IMR-90 (cell line): ENCODE data around the gene PSMG1. TPM values are rescaled to one million over a fixed set of nuclear protein-coding genes. Genes with fewer than 3 reads are reported as not detected.

ENCODE experiments used
- ATAC-seq: fragments of 200-7000 bp; cut with Tn5 transposase; 2 replicates; pipeline ENCODE4 v1.9.1; 2020; ENCODE audit warnings: low read depth, mild to moderate bottlenecking, moderate library complexity
- BruUV-seq: library from RNA; stranded (reverse); fragments of 400-500 nt; replicated peaks from 2 replicates; lab custom pipeline; 2021; lab: Mats Ljungman, UMichigan
- CTCF ChIA-PET: fragments of 300-600 bp; formaldehyde crosslinking; extraction: SDS; loops from one replicate; lab custom pipeline; 2021; ENCODE audit warnings: antibody characterized with exemption; lab: Yijun Ruan, JAX
- POLR2A ChIA-PET: fragments of 300-600 bp; sonication (Branson Sonifier 250); formaldehyde crosslinking; loops from one replicate; lab custom pipeline; 2022; ENCODE audit warnings: antibody characterized with exemption; ENCODE audit not compliant: unreplicated experiment; lab: Charles Lee
- DNase-seq: peaks from one replicate; pipeline ENCODE4 v3.0.0; 2013
- H2AFZ ChIP-seq: replicated peaks from 2 replicates; pipeline ENCODE3; 2013; ENCODE audit warnings: low read length, mild to moderate bottlenecking; ENCODE audit not compliant: poor library complexity
- H2AK5ac ChIP-seq: 2 replicates; pipeline ENCODE4 v1.6.1; 2013; ENCODE audit warnings: low read depth, low read length, inconsistent platforms
- H2AK9ac ChIP-seq: replicated peaks from 2 replicates; pipeline ENCODE3; 2013; ENCODE audit warnings: mild to moderate bottlenecking, low read depth, low read length, moderate library complexity; ENCODE audit not compliant: poor library complexity
- H2BK120ac ChIP-seq: 2 replicates; pipeline ENCODE4 v1.6.1; 2013; ENCODE audit warnings: low read depth, low read length, inconsistent platforms
- H2BK15ac ChIP-seq: 3 replicates; pipeline ENCODE4 v1.6.1; 2013; ENCODE audit warnings: low read depth, low read length, inconsistent platforms
- H2BK20ac ChIP-seq: 2 replicates; pipeline ENCODE4 v1.6.1; 2013; ENCODE audit warnings: low read depth, mild to moderate bottlenecking, inconsistent platforms, low read length, moderate library complexity
- H2BK5ac ChIP-seq: 2 replicates; pipeline ENCODE4 v1.6.1; 2013; ENCODE audit warnings: mild to moderate bottlenecking, low read depth, low read length, inconsistent platforms; ENCODE audit not compliant: poor library complexity, severe bottlenecking
- H3K14ac ChIP-seq: replicated peaks from 2 replicates; pipeline ENCODE4 v1.6.1; 2013; ENCODE audit warnings: low read depth, low read length, inconsistent platforms
- H3K18ac ChIP-seq: 2 replicates; pipeline ENCODE4 v1.6.1; 2013; ENCODE audit warnings: low read depth, low read length, control low read depth
- H3K23ac ChIP-seq: 2 replicates; pipeline ENCODE4 v1.6.1; 2013; ENCODE audit warnings: low read depth, low read length, inconsistent platforms
- H3K27ac ChIP-seq: 2 replicates; pipeline ENCODE4 v1.5.1; 2013; ENCODE audit warnings: mild to moderate bottlenecking, control low read depth, low read length; ENCODE audit not compliant: insufficient read depth
- H3K27me3 ChIP-seq: 2 replicates; pipeline ENCODE4 v1.6.1; 2013; ENCODE audit warnings: low read length; ENCODE audit not compliant: control insufficient read depth, insufficient read depth
- H3K36me3 ChIP-seq: 2 replicates; pipeline ENCODE4 v1.6.1; 2013; ENCODE audit warnings: low read length, mixed read lengths; ENCODE audit not compliant: control insufficient read depth, insufficient read depth
- H3K4ac ChIP-seq: 2 replicates; pipeline ENCODE4 v1.6.1; 2013; ENCODE audit warnings: low read depth, low read length, inconsistent platforms
- H3K4me1 ChIP-seq: 2 replicates; pipeline ENCODE4 v1.6.1; 2013; ENCODE audit warnings: low read length, mixed read lengths; ENCODE audit not compliant: control insufficient read depth, insufficient read depth
- H3K4me2 ChIP-seq: 2 replicates; pipeline ENCODE4 v1.6.1; 2013; ENCODE audit warnings: low read depth, mild to moderate bottlenecking, control low read depth, low read length, moderate library complexity
- H3K4me3 ChIP-seq: 2 replicates; pipeline ENCODE4 v1.5.1; 2013; ENCODE audit warnings: low read depth, mild to moderate bottlenecking, control low read depth, low read length, moderate library complexity; ENCODE audit not compliant: insufficient read depth
- H3K56ac ChIP-seq: 2 replicates; pipeline ENCODE4 v1.6.1; 2013; ENCODE audit warnings: low read length, inconsistent platforms; ENCODE audit not compliant: insufficient read depth; ENCODE audit errors: extremely low read depth
- H3K79me1 ChIP-seq, 2 experiments: 2 replicates each; pipeline ENCODE4 v1.6.1; 2013; ENCODE audit warnings: low read length in 2 of 2, inconsistent platforms in 1 of 2, low read depth in 1 of 2
- H3K9ac ChIP-seq: 2 replicates; pipeline ENCODE4 v1.6.1; 2013; ENCODE audit warnings: low read depth, low read length, control low read depth
- H3K9me1 ChIP-seq: 2 replicates; pipeline ENCODE4 v1.6.1; 2013; ENCODE audit warnings: low read length, inconsistent platforms; ENCODE audit not compliant: insufficient read depth
- H3K9me3 ChIP-seq: 2 replicates; pipeline ENCODE4 v1.6.1; 2013; ENCODE audit warnings: low read length; ENCODE audit not compliant: control insufficient read depth, insufficient read depth
- H4K20me1 ChIP-seq: 2 replicates; pipeline ENCODE4 v1.6.1; 2013; ENCODE audit warnings: low read length, inconsistent platforms; ENCODE audit not compliant: insufficient read depth
- H4K5ac ChIP-seq: 2 replicates; pipeline ENCODE4 v1.6.1; 2013; ENCODE audit warnings: mild to moderate bottlenecking, low read depth, low read length, control low read depth
- H4K8ac ChIP-seq, 2 experiments: 2 replicates each; pipeline ENCODE4 v1.6.1; 2013; ENCODE audit warnings: low read depth in 2 of 2, low read length in 2 of 2, control low read depth in 1 of 2, inconsistent platforms in 1 of 2
- H4K91ac ChIP-seq: 2 replicates; pipeline ENCODE4 v1.6.1; 2013; ENCODE audit warnings: low read depth, low read length, inconsistent platforms; ENCODE audit not compliant: insufficient read depth
- CEBPB ChIP-seq: IDR thresholded peaks from 2 replicates; pipeline ENCODE4 v1.6.1; 2012; ENCODE audit warnings: low read depth, low read length, improper control_type of control experiment
- CHD1 ChIP-seq: IDR thresholded peaks from 2 replicates; pipeline ENCODE4 v1.6.1; 2012; ENCODE audit warnings: low read depth, low read length, improper control_type of control experiment
- MAFK ChIP-seq: IDR thresholded peaks from 2 replicates; pipeline ENCODE4 v1.6.1; 2012; ENCODE audit warnings: low read depth, low read length, improper control_type of control experiment
- MAZ ChIP-seq: IDR thresholded peaks from 2 replicates; pipeline ENCODE4 v1.6.1; 2012; ENCODE audit warnings: low read depth, mild to moderate bottlenecking, low read length, improper control_type of control experiment, moderate library complexity, borderline replicate concordance
- NFE2L2 ChIP-seq: fragments of 150-350 bp; IDR thresholded peaks from 2 replicates; pipeline ENCODE4 v1.6.1; 2016; ENCODE audit warnings: low read depth, mild to moderate bottlenecking, low read length
- RAD21 ChIP-seq: IDR thresholded peaks from 2 replicates; pipeline ENCODE4 v1.6.1; 2012; ENCODE audit warnings: low read length, improper control_type of control experiment
- RCOR1 ChIP-seq: IDR thresholded peaks from 2 replicates; pipeline ENCODE4 v1.6.1; 2012; ENCODE audit warnings: mild to moderate bottlenecking, low read length, improper control_type of control experiment; ENCODE audit not compliant: insufficient replicate concordance
- RFX5 ChIP-seq: IDR thresholded peaks from 2 replicates; pipeline ENCODE4 v1.8.0; 2012; ENCODE audit warnings: low read depth, mild to moderate bottlenecking, low read length, moderate library complexity
- SMC3 ChIP-seq: fragments of 150-350 bp; IDR thresholded peaks from 2 replicates; pipeline ENCODE4 v1.6.1; 2016; ENCODE audit warnings: low read depth, mild to moderate bottlenecking, antibody characterized with exemption, low read length, moderate library complexity
- WGBS, 2 experiments: methylation state at CpG; one replicate each; pipeline versions ENCODE4 v1.1.5 to v1.1.7; 2013; ENCODE audit warnings: missing lambda C conversion rate in 2 of 2; ENCODE audit not compliant: insufficient read length in 1 of 2; ENCODE audit errors: extremely low coverage in 2 of 2; 5-methylcytosine and 5-hydroxymethylcytosine counted together
- dilution Hi-C: fragments of 300-500 bp; cut with HindIII; formaldehyde crosslinking; loops from one replicate; pipeline ENCODE4 v1.14.3; 2018; ENCODE audit warnings: low sequenced_read_pairs; ENCODE audit not compliant: unreplicated experiment
- in situ Hi-C: fragments of 300-500 bp; cut with MboI; formaldehyde crosslinking; loops from 3 replicates; pipeline ENCODE4 v1.14.3; 2019; ENCODE audit warnings: low sequenced_read_pairs, inconsistent platforms, mixed read lengths
- intact Hi-C: fragments of 100-400 bp; cut with micrococcal nuclease; formaldehyde crosslinking; loops from 2 replicates; pipeline ENCODE4 v1.10.0; 2022
- polyA plus RNA-seq, 3 experiments: library from polyadenylated mRNA; depleted of rRNA; stranded (reverse); fragments of >200 nt; gene quantifications; 2 replicates each; pipeline ENCODE4 v1.2.3, GENCODE V29; 2012; ENCODE audit warnings: low replicate concordance in 1 of 3
- total RNA-seq: library from RNA; depleted of rRNA; stranded (reverse); fragments of >200 nt; gene quantifications from 2 replicates; pipeline ENCODE4 v1.2.3, GENCODE V29; 2012
- TF ChIP-seq, protein P1 (sequence below): fragments of 150-350 bp; IDR thresholded peaks from 2 replicates; pipeline ENCODE4 v1.6.1; 2017; ENCODE audit warnings: mild to moderate bottlenecking, antibody characterized with exemption, low read length, low read depth
- TF ChIP-seq, protein P2 (sequence below): fragments of 150-350 bp; IDR thresholded peaks from 2 replicates; pipeline ENCODE4 v1.6.1; 2016; ENCODE audit warnings: low read depth, mild to moderate bottlenecking, low read length, moderate library complexity, borderline replicate concordance
- TF ChIP-seq, protein P3 (sequence below): conservative IDR thresholded peaks from 2 replicates; pipeline ENCODE4 v1.5.1; 2012; ENCODE audit warnings: mild to moderate bottlenecking, low read depth, low read length, improper control_type of control experiment

The PSMG1 gene
- total and polyA plus RNA-seq, 2 of the 4 experiments (the other 2 are of a cell fraction), result 37.8 to 45.4 TPM

DNA sequence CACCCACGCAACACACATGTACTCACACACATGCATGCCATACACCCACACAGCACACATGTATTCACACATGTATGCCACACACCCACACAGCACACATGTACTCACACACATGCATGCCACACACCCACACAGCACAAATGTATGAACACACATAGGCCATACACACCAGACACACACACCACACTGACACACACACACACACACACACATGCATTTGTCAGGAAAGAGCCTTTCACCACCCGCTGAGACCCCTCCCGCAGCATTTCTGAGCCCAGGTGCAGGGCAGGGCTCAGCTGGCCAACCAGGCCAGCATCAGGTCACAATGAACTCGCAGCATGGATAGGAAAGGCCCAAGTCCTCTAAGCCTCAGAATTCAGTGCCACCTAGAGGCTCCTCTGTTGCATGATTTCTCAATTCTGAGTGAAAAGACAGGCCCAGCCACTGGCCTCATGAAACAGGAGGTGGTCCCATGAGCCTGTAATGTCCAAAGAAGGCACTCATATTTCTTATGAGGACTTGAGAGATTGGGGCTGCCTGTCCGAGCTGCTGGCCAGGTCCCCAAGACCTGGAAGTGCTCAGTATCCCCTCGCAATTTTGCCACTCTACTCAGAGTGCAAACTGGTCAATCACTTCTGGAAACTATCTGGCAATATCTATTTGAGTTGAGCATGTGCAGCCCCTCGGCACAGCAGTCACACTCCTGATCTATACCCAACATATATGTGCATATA lies 57.3 kb downstream of the PSMG1 start:
- Histone ChIP-seq H3K9me1 (peaks cover 7% of the 10 kb centered on the region), H3K4ac (peak overlapping the region; percentile 91), H4K8ac (peak overlapping the region in 1 of 2 experiments; percentile 62; a peak in 1 of 4 replicates), H3K23ac (0 out of 2 replicates have a peak overlapping the region, but pooled peaks have one; percentile 35), H3K79me1 (no peaks in the 10 kb centered on the region), H4K5ac (peak overlapping the region; percentile 26; the same call in 1 of the 2 replicates), H3K9me3 (0 out of 2 replicates have a peak, but pooled peaks cover 1% of the 10 kb centered on the region), H3K14ac (peak overlapping the region; percentile 4), H3K56ac (no peak overlapping the region), H3K36me3 (no peaks in the 10 kb centered on the region), H4K91ac (peak overlapping the region; percentile 60; the same call in 1 of the 2 replicates), H3K9ac (no peak overlapping the region), H2BK15ac (peak overlapping the region; percentile 29; the same call in 2 of the 3 replicates), H3K27me3 (no peaks in the 10 kb centered on the region; the same call in 1 of the 2 replicates), H3K4me3 (no peak overlapping the region), H2BK20ac (peak overlapping the region; percentile 75), H3K27ac (peak overlapping the region; percentile 14; the same call in 1 of the 2 replicates), H2AK9ac (peak overlapping the region; percentile 12), H2AFZ (peak overlapping the region; percentile 71), H2AK5ac (peak overlapping the region; percentile 99), H2BK120ac (peak overlapping the region; percentile 79), H3K4me2 (no peak overlapping the region), H3K4me1 (peaks cover 4% of the 10 kb centered on the region; the same call in 1 of the 2 replicates), H4K20me1 (no peaks in the 10 kb centered on the region), H3K18ac (peak overlapping the region; percentile 63), H2BK5ac (peak overlapping the region; percentile 55)
- dilution Hi-C loops, result no loop called here
- DNase-seq (peak; percentile 78), ATAC-seq (peak; percentile 98)
- POLR2A ChIA-PET, result no interaction called here
- in situ Hi-C loops, result loop anchor here (5.0 to 10.0 kb wide), 2 partner anchors 319 to 391 kb away; partner anchors contain the start of gene ETS2
- WGBS, 2 experiments, result 42% methylated on average over 3 of the region's 7 CpGs; no CpG with 5 or more reads in 1 of the 2 experiments
- BruUV-seq, result no TSS peak
- intact Hi-C loops, result loop anchor here (1.0 to 5.0 kb wide), 4 partner anchors 213 to 392 kb away; no protein-coding TSS in a partner anchor
- CTCF ChIA-PET, result interaction anchor here (0.6 to 2.3 kb wide), 5 partner anchors 11 to 394 kb away, joined by 3 to 6 read pairs (median 3); no protein-coding TSS in a partner anchor
- peak; percentile 63; the same call in 1 of the 2 replicates for TF ChIP-seq CEBPB
- TF ChIP-seq RFX5, result no peak
- no peak for TF ChIP-seq MAZ
- TF ChIP-seq, protein P1, sequence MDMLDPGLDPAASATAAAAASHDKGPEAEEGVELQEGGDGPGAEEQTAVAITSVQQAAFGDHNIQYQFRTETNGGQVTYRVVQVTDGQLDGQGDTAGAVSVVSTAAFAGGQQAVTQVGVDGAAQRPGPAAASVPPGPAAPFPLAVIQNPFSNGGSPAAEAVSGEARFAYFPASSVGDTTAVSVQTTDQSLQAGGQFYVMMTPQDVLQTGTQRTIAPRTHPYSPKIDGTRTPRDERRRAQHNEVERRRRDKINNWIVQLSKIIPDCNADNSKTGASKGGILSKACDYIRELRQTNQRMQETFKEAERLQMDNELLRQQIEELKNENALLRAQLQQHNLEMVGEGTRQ, result no peak
- no peak for TF ChIP-seq MAFK
- TF ChIP-seq SMC3, result peak; percentile 84
- no peak for TF ChIP-seq NFE2L2
- TF ChIP-seq RCOR1, result no peak
- TF ChIP-seq CHD1, result no peak
- peak; percentile 91 for TF ChIP-seq RAD21
- TF ChIP-seq, protein P2, sequence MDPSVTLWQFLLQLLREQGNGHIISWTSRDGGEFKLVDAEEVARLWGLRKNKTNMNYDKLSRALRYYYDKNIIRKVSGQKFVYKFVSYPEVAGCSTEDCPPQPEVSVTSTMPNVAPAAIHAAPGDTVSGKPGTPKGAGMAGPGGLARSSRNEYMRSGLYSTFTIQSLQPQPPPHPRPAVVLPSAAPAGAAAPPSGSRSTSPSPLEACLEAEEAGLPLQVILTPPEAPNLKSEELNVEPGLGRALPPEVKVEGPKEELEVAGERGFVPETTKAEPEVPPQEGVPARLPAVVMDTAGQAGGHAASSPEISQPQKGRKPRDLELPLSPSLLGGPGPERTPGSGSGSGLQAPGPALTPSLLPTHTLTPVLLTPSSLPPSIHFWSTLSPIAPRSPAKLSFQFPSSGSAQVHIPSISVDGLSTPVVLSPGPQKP, result no peak
- TF ChIP-seq, protein P3, sequence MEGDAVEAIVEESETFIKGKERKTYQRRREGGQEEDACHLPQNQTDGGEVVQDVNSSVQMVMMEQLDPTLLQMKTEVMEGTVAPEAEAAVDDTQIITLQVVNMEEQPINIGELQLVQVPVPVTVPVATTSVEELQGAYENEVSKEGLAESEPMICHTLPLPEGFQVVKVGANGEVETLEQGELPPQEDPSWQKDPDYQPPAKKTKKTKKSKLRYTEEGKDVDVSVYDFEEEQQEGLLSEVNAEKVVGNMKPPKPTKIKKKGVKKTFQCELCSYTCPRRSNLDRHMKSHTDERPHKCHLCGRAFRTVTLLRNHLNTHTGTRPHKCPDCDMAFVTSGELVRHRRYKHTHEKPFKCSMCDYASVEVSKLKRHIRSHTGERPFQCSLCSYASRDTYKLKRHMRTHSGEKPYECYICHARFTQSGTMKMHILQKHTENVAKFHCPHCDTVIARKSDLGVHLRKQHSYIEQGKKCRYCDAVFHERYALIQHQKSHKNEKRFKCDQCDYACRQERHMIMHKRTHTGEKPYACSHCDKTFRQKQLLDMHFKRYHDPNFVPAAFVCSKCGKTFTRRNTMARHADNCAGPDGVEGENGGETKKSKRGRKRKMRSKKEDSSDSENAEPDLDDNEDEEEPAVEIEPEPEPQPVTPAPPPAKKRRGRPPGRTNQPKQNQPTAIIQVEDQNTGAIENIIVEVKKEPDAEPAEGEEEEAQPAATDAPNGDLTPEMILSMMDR, result peak; percentile 78
